B cell (primary cell): Measurements from ENCODE around the gene GDF9.

Experiments used
- CTCF ChIP-seq: fragments of 200-600 bp; IDR thresholded peaks from one replicate; pipeline ENCODE4 v1.8.0; 2022; ENCODE audit warnings: antibody characterized with exemption, mild to moderate bottlenecking
- EZH2 ChIP-seq: IDR thresholded peaks from 2 replicates; pipeline ENCODE4 v1.6.1; 2012; ENCODE audit warnings: borderline replicate concordance, low read depth, mild to moderate bottlenecking, moderate library complexity, low read length; ENCODE audit not compliant: insufficient read depth, poor library complexity, severe bottlenecking

- TF ChIP-seq CTCF, result no peak
- no peak for TF ChIP-seq EZH2
These were observed 4.5 kb upstream of the GDF9 start for GRCh38 chr5:132870801-132871200.
